Measurements from ENCODE around the gene SLC44A4.

- TF ChIP-seq, protein P1, sequence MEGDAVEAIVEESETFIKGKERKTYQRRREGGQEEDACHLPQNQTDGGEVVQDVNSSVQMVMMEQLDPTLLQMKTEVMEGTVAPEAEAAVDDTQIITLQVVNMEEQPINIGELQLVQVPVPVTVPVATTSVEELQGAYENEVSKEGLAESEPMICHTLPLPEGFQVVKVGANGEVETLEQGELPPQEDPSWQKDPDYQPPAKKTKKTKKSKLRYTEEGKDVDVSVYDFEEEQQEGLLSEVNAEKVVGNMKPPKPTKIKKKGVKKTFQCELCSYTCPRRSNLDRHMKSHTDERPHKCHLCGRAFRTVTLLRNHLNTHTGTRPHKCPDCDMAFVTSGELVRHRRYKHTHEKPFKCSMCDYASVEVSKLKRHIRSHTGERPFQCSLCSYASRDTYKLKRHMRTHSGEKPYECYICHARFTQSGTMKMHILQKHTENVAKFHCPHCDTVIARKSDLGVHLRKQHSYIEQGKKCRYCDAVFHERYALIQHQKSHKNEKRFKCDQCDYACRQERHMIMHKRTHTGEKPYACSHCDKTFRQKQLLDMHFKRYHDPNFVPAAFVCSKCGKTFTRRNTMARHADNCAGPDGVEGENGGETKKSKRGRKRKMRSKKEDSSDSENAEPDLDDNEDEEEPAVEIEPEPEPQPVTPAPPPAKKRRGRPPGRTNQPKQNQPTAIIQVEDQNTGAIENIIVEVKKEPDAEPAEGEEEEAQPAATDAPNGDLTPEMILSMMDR (IDR thresholded peaks at IDR 0.05; ENCODE audit: insufficient read depth, low read depth, low read length), result no peak
- TF ChIP-seq EZH2 (IDR thresholded peaks at IDR 0.05; ENCODE audit: insufficient read depth, low read length), result no peak
Observed at GRCh38 chr6:31879143-31879542, 346 bp upstream of the SLC44A4 start.

Measured in astrocyte (in vitro differentiated cells and primary cell).